ENCODE measurements around the gene RAB5IF. TPM values are rescaled to one million over a fixed set of nuclear protein-coding genes. Genes with fewer than 3 reads are reported as not detected.
"Not testable (repeated sequence)": the region's sequence is repeated elsewhere in the genome, so short reads cannot be mapped to it uniquely, and the experiment has no call there.

Gene RAB5IF, protein sequence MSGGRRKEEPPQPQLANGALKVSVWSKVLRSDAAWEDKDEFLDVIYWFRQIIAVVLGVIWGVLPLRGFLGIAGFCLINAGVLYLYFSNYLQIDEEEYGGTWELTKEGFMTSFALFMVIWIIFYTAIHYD
- 100 to 1,000 TPM in 3 of 6 experiments, 10 to 100 TPM in 3; 94.5 to 105 (median 100) TPM for total RNA-seq (2021; fragmentation: NEBNext Ultra II Directional; extraction: Animal tissue kit (Norgen Biotek cat#: 25700))
- long read RNA-seq, transcript RAB5IF-202 (4 exons, 1,114 nt), result major isoform, 125 of 139 reads
- long read RNA-seq, transcript RAB5IF-204 (5 exons, 1,170 nt), result minor isoform, 6 of 139 reads
- long read RNA-seq, partial matches to known transcripts, result 1 of 139 reads
- long read RNA-seq, other reads (novel, unspliced or antisense), result 2 of 139 reads

GRCh38 chr20:36605399-36606157 is at the start of gene RAB5IF:
RAB5IF (plus strand) TSS chr20:36605779; CDS start chr20:36605952, 173 bp downstream.
- peak; percentile 97 for DNase-seq
- TF ChIP-seq CTCF (IDR thresholded peaks at IDR 0.05), result peak; percentile 96
- Mint-ChIP-seq H3K36me3 (ENCODE audit: low read depth) (no peaks in the 10 kb centered on the region; the same call in 1 of the 2 replicates), H3K27ac (peak within 1 kb of the TSS; percentile 87), H3K27me3 (ENCODE audit: insufficient read depth) (peaks cover 4% of the 10 kb centered on the region), H3K9me3 (no peaks in the 10 kb centered on the region), H3K4me1 (ENCODE audit: low read depth) (peaks cover 20% of the 10 kb centered on the region), H3K4me3 (peak within 1 kb of the TSS; percentile 99)

DNA sequence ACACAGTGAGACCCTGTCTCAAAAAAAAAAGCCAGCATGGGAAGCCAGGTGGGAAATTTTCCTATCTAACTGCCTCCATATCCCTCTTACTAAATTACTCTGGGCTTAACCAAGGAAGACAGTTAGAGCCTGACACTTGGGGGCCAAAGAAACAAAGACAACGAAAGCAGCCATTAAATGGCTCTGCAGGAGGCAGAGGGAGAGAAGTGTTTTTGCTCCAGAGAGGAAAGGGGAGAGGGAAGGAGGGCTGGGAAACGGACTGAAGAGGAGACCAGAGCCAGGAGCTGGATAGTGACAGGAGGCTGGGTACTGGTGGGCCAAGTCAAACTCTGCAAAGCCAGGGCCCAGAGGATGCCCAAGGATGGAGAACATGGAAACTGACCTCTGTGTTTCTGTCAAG is 42.9 kb upstream of the RAB5IF start:
- Mint-ChIP-seq H3K36me3 (ENCODE audit: low read depth) (no peaks in the 10 kb centered on the region), H3K4me3 (no peak overlapping the region), H3K27me3 (ENCODE audit: insufficient read depth) (peaks cover 12% of the 10 kb centered on the region), H3K4me1 (ENCODE audit: low read depth) (no peaks in the 10 kb centered on the region), H3K27ac (no peak overlapping the region), H3K9me3 (peaks cover 8% of the 10 kb centered on the region; the same call in 1 of the 2 replicates)
- no peak for TF ChIP-seq CTCF (IDR thresholded peaks at IDR 0.05)
- no peak for DNase-seq

- TF ChIP-seq CTCF (IDR thresholded peaks at IDR 0.05), result no peak
- Mint-ChIP-seq H3K27ac (no peak overlapping the region), H3K4me3 (no peak overlapping the region), H3K9me3 (peaks cover 8% of the 10 kb centered on the region; the same call in 1 of the 2 replicates), H3K4me1 (ENCODE audit: low read depth) (no peaks in the 10 kb centered on the region), H3K36me3 (ENCODE audit: low read depth) (no peaks in the 10 kb centered on the region), H3K27me3 (ENCODE audit: insufficient read depth) (peaks cover 10% of the 10 kb centered on the region)
- DNase-seq, result no peak
Measured at GRCh38 chr20:36563374-36563773, 42.2 kb upstream of the RAB5IF start.

DNA sequence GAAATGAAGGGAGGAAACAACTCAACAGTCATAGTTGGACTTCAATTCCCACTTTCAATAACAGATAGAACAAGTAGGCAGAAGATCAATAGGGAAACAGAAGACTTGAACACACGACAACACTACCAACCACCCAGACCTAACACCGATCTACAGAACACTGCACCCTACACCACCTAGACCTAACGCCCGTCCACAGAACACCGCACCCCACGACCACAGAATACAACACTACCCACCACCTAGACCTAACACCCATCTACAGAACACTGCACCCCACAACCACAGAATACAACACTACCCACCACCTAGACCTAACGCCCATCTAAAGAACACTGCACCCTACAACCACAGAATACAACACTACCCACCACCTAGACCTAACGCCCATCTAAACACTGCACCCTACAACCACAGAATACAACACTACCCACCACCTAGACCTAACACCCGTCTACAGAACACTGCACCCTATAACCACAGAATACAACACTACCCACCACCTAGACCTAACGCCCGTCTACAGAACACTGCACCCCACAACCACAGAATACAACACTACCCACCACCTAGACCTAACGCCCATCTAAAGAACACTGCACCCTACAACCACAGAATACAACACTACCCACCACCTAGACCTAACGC is 41.4 kb upstream of the RAB5IF start:
- H3K27ac Mint-ChIP-seq; DNase-seq; H3K4me1 Mint-ChIP-seq (ENCODE audit: low read depth); H3K27me3 Mint-ChIP-seq (ENCODE audit: insufficient read depth); H3K9me3 Mint-ChIP-seq; H3K4me3 Mint-ChIP-seq; H3K36me3 Mint-ChIP-seq (ENCODE audit: low read depth): not testable (repeated sequence)

- DNase-seq; H3K4me3 Mint-ChIP-seq; H3K27me3 Mint-ChIP-seq (ENCODE audit: insufficient read depth); H3K9me3 Mint-ChIP-seq; H3K36me3 Mint-ChIP-seq (ENCODE audit: low read depth); H3K4me1 Mint-ChIP-seq (ENCODE audit: low read depth); H3K27ac Mint-ChIP-seq: not testable (repeated sequence)
Measured at GRCh38 chr20:36564726-36565121, 40.9 kb upstream of the RAB5IF start.

- Mint-ChIP-seq H3K27ac (no peak overlapping the region), H3K4me1 (ENCODE audit: low read depth) (peaks cover 10% of the 10 kb centered on the region; the same call in 1 of the 2 replicates), H3K27me3 (ENCODE audit: insufficient read depth) (peaks cover 9% of the 10 kb centered on the region), H3K36me3 (ENCODE audit: low read depth) (no peaks in the 10 kb centered on the region), H3K9me3 (peaks cover 8% of the 10 kb centered on the region; the same call in 1 of the 2 replicates), H3K4me3 (no peak overlapping the region)
- no peak for DNase-seq
- no peak for TF ChIP-seq CTCF (IDR thresholded peaks at IDR 0.05)
Measured at GRCh38 chr20:36565520-36565919, 40.1 kb upstream of the RAB5IF start.

Data from HFFc6 (cell line).